A549 (cell line): ENCODE data around the gene HMG20A.

ENCODE experiments used
- CHD2 ChIP-seq: fragments of 150-350 bp; IDR thresholded peaks from 2 replicates; pipeline ENCODE4 v1.6.1; 2014; ENCODE audit warnings: low read length; ENCODE audit not compliant: partially characterized antibody
- CTCF ChIP-seq: fragments of >200 bp; sonication (Bioruptor Twin); formaldehyde crosslinking; IDR thresholded peaks from 3 replicates; pipeline ENCODE4 v1.5.1; 2016
- EHMT2 ChIP-seq: fragments of 200-600 bp; sonication (generic); IDR thresholded peaks from 2 replicates; pipeline ENCODE4 v1.6.1; 2016; ENCODE audit warnings: antibody characterized with exemption, low read depth, mild to moderate bottlenecking, moderate library complexity
- ESRRA ChIP-seq: fragments of 150-350 bp; IDR thresholded peaks from 2 replicates; pipeline ENCODE4 v1.6.1; 2014; ENCODE audit warnings: mild to moderate bottlenecking, low read length, borderline replicate concordance
- HES2 ChIP-seq: fragments of >200 bp; sonication (Bioruptor Twin); formaldehyde crosslinking; IDR thresholded peaks from 2 replicates; pipeline ENCODE4 v1.6.1; 2016
- HOXA7 ChIP-seq: fragments of 250-450 bp; sonication (Bioruptor Pico); IDR thresholded peaks from 2 replicates; pipeline ENCODE4 v1.5.0; 2020; ENCODE audit warnings: mild to moderate bottlenecking, moderate library complexity
- JUNB ChIP-seq: fragments of >200 bp; sonication (Bioruptor Twin); formaldehyde crosslinking; IDR thresholded peaks from 2 replicates; pipeline ENCODE4 v1.6.1; 2016
- KDM5A ChIP-seq: fragments of 200-600 bp; sonication (generic); IDR thresholded peaks from 2 replicates; pipeline ENCODE4 v1.6.1; 2016; ENCODE audit warnings: antibody characterized with exemption, mild to moderate bottlenecking
- MAFK ChIP-seq: fragments of 450-650 bp; IDR thresholded peaks from 2 replicates; pipeline ENCODE4 v1.6.1; 2014; ENCODE audit not compliant: partially characterized antibody
- MAX ChIP-seq: IDR thresholded peaks from 2 replicates; pipeline ENCODE4 v1.6.1; 2012
- POLR2A ChIP-seq: IDR thresholded peaks from 2 replicates; pipeline ENCODE4 v1.6.1; 2012; ENCODE audit warnings: mild to moderate bottlenecking, low read length
- POLR2AphosphoS2 ChIP-seq: conservative IDR thresholded peaks from 2 replicates; pipeline ENCODE4 v1.6.1; 2012; ENCODE audit warnings: low read length, improper control_type of control experiment, inconsistent platforms
- RAD21 ChIP-seq, 2 experiments: fragments of >200 bp in 1 of 2; sonication (Bioruptor Twin) in 1 of 2; formaldehyde crosslinking in 1 of 2; IDR thresholded peaks in 1 of 2; conservative IDR thresholded peaks in 1 of 2; 2 replicates in 1 of 2; 3 replicates in 1 of 2; pipeline ENCODE4 v1.6.1; 2012 to 2018; ENCODE audit warnings: inconsistent platforms in 1 of 2
- USF2 ChIP-seq: fragments of 450-650 bp; IDR thresholded peaks from 2 replicates; pipeline ENCODE4 v1.6.1; 2014; ENCODE audit warnings: antibody characterized with exemption

- TF ChIP-seq POLR2A (no peak), EHMT2 (no peak), POLR2AphosphoS2 (no peak), MAX (no peak), JUNB (no peak), HOXA7 (no peak), USF2 (no peak), KDM5A (no peak), CTCF (no peak), HES2 (no peak), RAD21 (conservative IDR thresholded peaks at IDR 0.05 in 1 of 2, IDR thresholded peaks at IDR 0.05 in 1 of 2) (no peak), ESRRA (no peak), MAFK (no peak), CHD2 (no peak)
Observed at GRCh38 chr15:77415450-77416147, 5.1 kb upstream of the HMG20A start.
